ENCODE data around the gene MRLN. TPM values are rescaled to one million over a fixed set of nuclear protein-coding genes. Genes with fewer than 3 reads are reported as not detected.

MRLN gene
- total and polyA plus RNA-seq, 2 experiments from 2014 or later, result not detected

DNA sequence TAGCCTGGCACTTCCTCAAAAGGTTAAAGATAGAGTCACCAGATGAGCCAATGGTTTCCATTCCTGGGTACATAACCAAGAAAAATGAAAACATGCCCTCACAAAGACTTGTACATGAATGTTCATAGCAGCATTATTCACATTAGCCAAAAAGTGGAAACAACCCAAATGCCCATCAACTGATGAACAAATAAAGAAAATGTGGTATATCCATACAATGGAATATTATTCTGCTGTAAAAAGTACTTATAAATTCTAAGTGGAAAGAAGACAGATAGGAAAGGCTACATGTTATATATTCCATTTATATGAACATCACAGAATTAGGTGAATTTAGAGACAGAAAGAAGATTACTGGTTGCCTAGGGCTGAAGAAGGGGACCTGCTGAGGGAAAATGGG is 32.9 kb downstream of the MRLN start:
- TF ChIP-seq EZH2 (IDR thresholded peaks at IDR 0.05; ENCODE audit: borderline replicate concordance) (no peak), EZH2phosphoT487 (IDR thresholded peaks at IDR 0.05; ENCODE audit: low read depth, severe bottlenecking, unreplicated experiment) (no peak), CTCF (IDR thresholded peaks at IDR 0.05; ENCODE audit: poor library complexity) (no peak)
- no peaks in the 10 kb centered on the region for H4K20me1 ChIP-seq (ENCODE audit: insufficient read depth, poor library complexity, severe bottlenecking)

GRCh38 chr10:59719374-59719773 is 33.9 kb downstream of the MRLN start:
- Histone ChIP-seq H3K36me3 (replicated peaks; ENCODE audit: insufficient read depth, low read depth) (no peaks in the 10 kb centered on the region), H3K27ac (no peak overlapping the region), H3K9me2 (replicated peaks; ENCODE audit: insufficient read depth) (no peaks in the 10 kb centered on the region), H3K4me1 (ENCODE audit: insufficient read depth) (no peaks in the 10 kb centered on the region), H2AFZ (no peak overlapping the region), H3K4me2 (no peak overlapping the region), H3K9me3 (ENCODE audit: low read depth) (no peaks in the 10 kb centered on the region), H3K4me3 (no peak overlapping the region), H3K27me3 (no peaks in the 10 kb centered on the region), H3K79me2 (no peaks in the 10 kb centered on the region), H4K20me1 (ENCODE audit: insufficient read depth, poor library complexity, severe bottlenecking) (no peaks in the 10 kb centered on the region)
- TF ChIP-seq CTCF (IDR thresholded peaks at IDR 0.05; ENCODE audit: poor library complexity), result no peak
- no peak for TF ChIP-seq EZH2 (IDR thresholded peaks at IDR 0.05; ENCODE audit: borderline replicate concordance)
- TF ChIP-seq EZH2phosphoT487 (IDR thresholded peaks at IDR 0.05; ENCODE audit: low read depth, severe bottlenecking, unreplicated experiment), result no peak
- no peak for DNase-seq (ENCODE audit: low spot score)
- 80% methylated on average over 2 of the region's 2 CpGs for WGBS (ENCODE audit: low lambda C conversion rate, missing lambda C conversion rate)

More for the DNA sequence above, 32.9 kb downstream of the MRLN start:
- Histone ChIP-seq H2AFZ (no peak overlapping the region), H3K27me3 (no peaks in the 10 kb centered on the region), H3K36me3 (replicated peaks; ENCODE audit: insufficient read depth, low read depth) (no peaks in the 10 kb centered on the region), H3K9me2 (replicated peaks; ENCODE audit: insufficient read depth) (no peaks in the 10 kb centered on the region), H3K9me3 (ENCODE audit: low read depth) (no peaks in the 10 kb centered on the region), H3K79me2 (no peaks in the 10 kb centered on the region), H3K4me1 (ENCODE audit: insufficient read depth) (no peaks in the 10 kb centered on the region), H3K4me2 (no peak overlapping the region), H3K4me3 (no peak overlapping the region), H3K27ac (no peak overlapping the region)
- no peak for DNase-seq (ENCODE audit: low spot score)

GRCh38 chr10:59718257-59718656 is 35.0 kb downstream of the MRLN start:
- WGBS (ENCODE audit: low lambda C conversion rate, missing lambda C conversion rate), result 85% methylated on average over 2 of the region's 2 CpGs
- no peaks in the 10 kb centered on the region for H4K20me1 ChIP-seq (ENCODE audit: insufficient read depth, poor library complexity, severe bottlenecking)
- no peak overlapping the region for H3K27ac ChIP-seq
- no peaks in the 10 kb centered on the region for H3K4me1 ChIP-seq (ENCODE audit: insufficient read depth)
- H3K4me3 ChIP-seq, result no peak overlapping the region
- H3K36me3 ChIP-seq (replicated peaks; ENCODE audit: insufficient read depth, low read depth), result no peaks in the 10 kb centered on the region
- no peak overlapping the region for H2AFZ ChIP-seq
- peaks cover 10% of the 10 kb centered on the region for H3K27me3 ChIP-seq
- no peak overlapping the region for H3K4me2 ChIP-seq
- H3K9me3 ChIP-seq (ENCODE audit: low read depth), result no peaks in the 10 kb centered on the region
- no peaks in the 10 kb centered on the region for H3K79me2 ChIP-seq
- TF ChIP-seq EZH2phosphoT487 (IDR thresholded peaks at IDR 0.05; ENCODE audit: low read depth, severe bottlenecking, unreplicated experiment), result no peak
- no peak for TF ChIP-seq EZH2 (IDR thresholded peaks at IDR 0.05; ENCODE audit: borderline replicate concordance)
- TF ChIP-seq CTCF (IDR thresholded peaks at IDR 0.05; ENCODE audit: poor library complexity), result no peak
- DNase-seq (ENCODE audit: low spot score), result no peak
- H3K9me2 ChIP-seq (replicated peaks; ENCODE audit: insufficient read depth), result no peaks in the 10 kb centered on the region

Measured in hepatocyte (in vitro differentiated cells).